Heart left ventricle (tissue), 16 donors: ENCODE data around the gene SP6. TPM values are rescaled to one million over a fixed set of nuclear protein-coding genes. Genes with fewer than 3 reads are reported as not detected.

Source experiments
- ATAC-seq, 4 donors: fragments of 200-7000 bp; cut with Tn5 transposase; one replicate each; pipeline ENCODE4 v1.9.1; 2020 to 2022; ENCODE audit warnings: moderate library complexity in 4 of 4, mild to moderate bottlenecking in 3 of 4, moderate number of reproducible peaks in 1 of 4
- DNase-seq, 5 donors: peaks; one replicate each; pipeline ENCODE4 v3.0.0-alpha.2; 2020
- H3K27ac ChIP-seq, 12 donors: fragments of 200-600 bp; sonication (generic) in 4 of 12; one replicate each; pipeline versions ENCODE4 v1.5.0 to v1.8.0; 2016 to 2022; ENCODE audit warnings: mild to moderate bottlenecking in 2 of 12
- H3K27me3 ChIP-seq, 9 donors: fragments of 200-600 bp; sonication (generic) in 2 of 9; one replicate each; pipeline versions ENCODE4 v1.5.1 to v1.8.0; 2016 to 2022; ENCODE audit warnings: mild to moderate bottlenecking in 3 of 9
- H3K36me3 ChIP-seq, 9 donors: fragments of 200-600 bp; sonication (generic) in 2 of 9; one replicate each; pipeline versions ENCODE4 v1.5.0 to v1.8.0; 2018 to 2022; ENCODE audit warnings: mild to moderate bottlenecking in 2 of 9
- H3K4me1 ChIP-seq, 12 donors: fragments of 200-600 bp; sonication (generic) in 4 of 12; one replicate each; pipeline versions ENCODE4 v1.5.0 to v1.8.0; 2016 to 2022; ENCODE audit warnings: mild to moderate bottlenecking in 3 of 12
- H3K4me3 ChIP-seq, 12 donors: fragments of 200-600 bp; sonication (generic) in 4 of 12; one replicate each; pipeline versions ENCODE4 v1.5.0 to v1.8.0; 2017 to 2022; ENCODE audit warnings: mild to moderate bottlenecking in 9 of 12, moderate library complexity in 4 of 12
- H3K9me3 ChIP-seq, 12 donors: fragments of 200-600 bp; sonication (generic) in 4 of 12; one replicate each; pipeline versions ENCODE4 v1.5.0 to v1.8.0; 2016 to 2022; ENCODE audit warnings: mild to moderate bottlenecking in 1 of 12
- CTCF ChIP-seq, 12 donors: fragments of 200-600 bp; sonication (generic) in 4 of 12; IDR thresholded peaks; one replicate each; pipeline versions ENCODE4 v1.5.0 to v1.8.0; 2018 to 2022; ENCODE audit warnings: antibody characterized with exemption in 12 of 12, mild to moderate bottlenecking in 5 of 12
- POLR2A ChIP-seq, 2 donors: fragments of 450-650 bp; IDR thresholded peaks; one replicate each; pipeline ENCODE4 v1.6.1; 2017; ENCODE audit warnings: antibody characterized with exemption in 2 of 2, mild to moderate bottlenecking in 2 of 2, moderate library complexity in 2 of 2
- WGBS, 4 donors: extraction: QIAGEN DNeasy Blood & Tissue Kit in 2 of 4; methylation state at CpG; one replicate each; pipeline versions ENCODE4 v1.1.5 to v1.1.7; 2013 to 2018; 5-methylcytosine and 5-hydroxymethylcytosine counted together
- intact Hi-C, 10 donors: fragments of 100-400 bp; cut with DNase I; formaldehyde crosslinking; loops; one replicate each; pipeline versions ENCODE4 v1.11.1 to v1.14.2; 2022
- polyA plus RNA-seq, 2 donors: library from polyadenylated mRNA; stranded (reverse); fragments of 200-250 nt; gene quantifications; one replicate each; pipeline ENCODE4 v1.2.3, GENCODE V29; 2013
- total RNA-seq, 9 donors: library from RNA; depleted of rRNA in 2 of 9; stranded (reverse); fragments of >200 nt in 2 of 9; fragmentation: NEBNext Ultra II Directional in 3 of 9; extraction: Animal tissue kit (Norgen Biotek cat#: 25700) in 3 of 9; gene quantifications; one replicate each; pipeline versions ENCODE4 v1.1.0 to v1.2.4, GENCODE V29; 2016 to 2023
- donor health status: ischemic (EF 13 %, LVEDD 7.1; RV severe dilation, severe dysfunction).
- donor health status: healthy with polysubstance abuse.
- donor health status: DM: no; HTN: yes; CAD: no.
- donor health status: DM: no; HTN: no; CAD: no.
- donor health status: ischemic (EF 25% LVEDD 6.9; RV normal size, moderate dysfunction).
- donor health status: ischemic (EF 25% LVEDD 5.7; RV mildly dilated, moderate dysfunction).
- donor health status: healthy.
- donor health status: DM: yes; HTN: yes; CAD: no.
- donor health status: ischemic (EF 35%, LVEDD 5.7; RV mildly dilated, moderate dysfunction).
- donor health status: nonischemic (EF 11% LVEDD 7.7; RV severe dilation, severe dysfunction).
- donor health status: DM: yes; HTN: yes; CAD: no.
- donor health status: PGD.
- donor health status: ischemic (EF 29% LVEDD 5.4; RV normal size, mild dysfunction).
- donor health status: nonischemic (EF 23%, LVEDD 6.1; RV moderate dilation, normal function).

SP6 gene
- total and polyA plus RNA-seq, 11 donors = 0.12 to 2.5 (median 0.32) TPM; not detected in 2

GRCh38 chr17:47883589-47884426 is 32.8 kb upstream of the SP6 start:
- DNase-seq = peak in 1 of 5 donors; percentile 16
- Histone ChIP-seq H3K27me3 (no peaks in the 10 kb centered on the region), H3K4me1 (peaks cover 0 to 29% (median 3%) of the 10 kb centered on the region in 12 donors), H3K4me3 (no peak overlapping the region), H3K27ac (peak overlapping the region in 3 of 12 donors; percentile 1 to 34 (median 30)), H3K36me3 (no peaks in the 10 kb centered on the region), H3K9me3 (no peaks in the 10 kb centered on the region)
- no peak for TF ChIP-seq POLR2A (IDR thresholded peaks at IDR 0.05)
- TF ChIP-seq CTCF (IDR thresholded peaks at IDR 0.05) = no peak
- no peak for ATAC-seq
- intact Hi-C loops = loop anchor here in 1 of 10 donors (2.0 kb wide), 1 partner anchor 33 kb away; the partner anchor contains the start of gene SP6
- 76 to 82% (median 78%) methylated on average over 9 of the region's 9 CpGs for WGBS, 4 donors

GRCh38 chr17:47882695-47883588 is 32.0 kb upstream of the SP6 start:
- Histone ChIP-seq H3K27ac (peak overlapping the region in 6 of 12 donors; percentile 1 to 38 (median 32)), H3K27me3 (peaks cover 0 to 4% (median under 1%) of the 10 kb centered on the region in 9 donors), H3K36me3 (no peaks in the 10 kb centered on the region), H3K4me1 (peaks cover 0 to 29% (median 3%) of the 10 kb centered on the region in 12 donors), H3K9me3 (no peaks in the 10 kb centered on the region), H3K4me3 (peak overlapping the region in 1 of 12 donors; percentile 7)
- WGBS, 4 donors = 77 to 88% (median 84%) methylated on average over 9 of the region's 9 CpGs
- peak in 3 of 4 donors; percentile 35 to 54 (median 39) for ATAC-seq
- TF ChIP-seq CTCF (IDR thresholded peaks at IDR 0.05) = no peak
- TF ChIP-seq POLR2A (IDR thresholded peaks at IDR 0.05) = no peak
- peak in 1 of 5 donors; percentile 20 for DNase-seq
- intact Hi-C loops = loop anchor here in 1 of 10 donors (2.0 kb wide), 1 partner anchor 32 kb away; the partner anchor contains the start of gene SP6

- H3K27ac ChIP-seq = peak overlapping the region in 6 of 12 donors; percentile 1 to 38 (median 10)
- intact Hi-C loops = loop anchor here in 1 of 10 donors (2.0 kb wide), 1 partner anchor 31 kb away; the partner anchor contains the start of gene SP6
- TF ChIP-seq POLR2A (IDR thresholded peaks at IDR 0.05) (no peak), CTCF (IDR thresholded peaks at IDR 0.05) (no peak)
- DNase-seq = peak in 1 of 5 donors; percentile 51
- no peaks in the 10 kb centered on the region for H3K9me3 ChIP-seq
- H3K36me3 ChIP-seq = no peaks in the 10 kb centered on the region
- WGBS, 4 donors = 41 to 61% (median 49%) methylated on average over 6 to 7 of the region's 7 CpGs
- H3K27me3 ChIP-seq = peaks cover 0 to 11% (median 7%) of the 10 kb centered on the region in 9 donors
- H3K4me3 ChIP-seq = peak overlapping the region in 2 of 12 donors; percentile 7 to 12
- ATAC-seq = peak in 1 of 4 donors; percentile 56
- peaks cover 0 to 29% (median 3%) of the 10 kb centered on the region in 12 donors for H3K4me1 ChIP-seq
These were observed 31.3 kb upstream of the SP6 start for GRCh38 chr17:47882247-47882646.
